NOMO-1 treated with dmso at 0.1 percent for 144 hours (cell line): ENCODE results near the gene NKG7.

Source experiments
- DNase-seq: peaks from one replicate; lab custom pipeline; 2025; ENCODE audit not compliant: unreplicated experiment; lab: John Stamatoyannopoulos, UW

Gene NKG7

DNA sequence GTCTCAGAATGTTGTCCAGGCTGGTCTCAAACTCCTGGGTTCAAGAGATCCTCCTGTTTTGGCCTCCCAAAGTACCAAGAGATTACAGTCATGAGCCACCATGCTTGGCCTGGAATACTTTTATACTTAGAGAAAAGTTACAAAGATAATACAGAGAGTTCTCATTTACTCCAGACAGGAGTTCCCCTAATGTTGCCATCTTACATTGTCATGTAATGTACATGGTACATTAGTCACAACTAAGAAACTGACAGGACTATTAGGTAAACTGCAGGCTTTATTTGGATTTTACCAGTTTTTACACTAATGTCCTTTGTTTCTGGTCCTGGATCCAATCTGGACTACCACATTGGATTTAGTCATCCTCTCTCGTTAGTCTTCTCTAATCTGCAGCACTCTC, 20.2 kb upstream of the NKG7 start:
- DNase-seq = no peak

DNA sequence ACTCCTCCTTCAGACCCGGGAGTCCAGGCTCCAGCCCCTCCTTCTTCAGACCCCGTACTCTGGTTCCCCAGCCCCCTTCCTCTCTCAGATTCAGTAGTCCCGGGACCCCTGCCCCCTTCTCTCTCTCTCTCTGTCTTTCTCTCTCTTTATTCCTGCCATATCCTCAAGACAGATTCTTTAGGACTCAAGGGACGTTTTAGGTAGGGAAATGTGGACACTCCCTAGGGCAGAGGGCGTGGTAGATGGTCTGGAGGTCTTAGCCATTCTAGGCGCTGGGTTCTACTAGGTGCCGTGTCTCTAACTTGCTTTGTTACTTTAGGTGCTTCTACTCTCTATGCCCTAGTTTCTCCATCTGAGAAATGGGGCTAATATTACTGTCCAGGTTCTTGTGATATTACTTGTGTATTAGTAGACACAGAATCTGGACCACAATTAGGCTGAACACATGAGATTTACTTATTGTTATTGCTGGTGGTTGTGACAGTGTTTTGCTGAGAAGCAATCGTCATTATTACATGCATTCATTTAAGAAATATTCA, 18.7 kb upstream of the NKG7 start:
- no peak for DNase-seq

DNA sequence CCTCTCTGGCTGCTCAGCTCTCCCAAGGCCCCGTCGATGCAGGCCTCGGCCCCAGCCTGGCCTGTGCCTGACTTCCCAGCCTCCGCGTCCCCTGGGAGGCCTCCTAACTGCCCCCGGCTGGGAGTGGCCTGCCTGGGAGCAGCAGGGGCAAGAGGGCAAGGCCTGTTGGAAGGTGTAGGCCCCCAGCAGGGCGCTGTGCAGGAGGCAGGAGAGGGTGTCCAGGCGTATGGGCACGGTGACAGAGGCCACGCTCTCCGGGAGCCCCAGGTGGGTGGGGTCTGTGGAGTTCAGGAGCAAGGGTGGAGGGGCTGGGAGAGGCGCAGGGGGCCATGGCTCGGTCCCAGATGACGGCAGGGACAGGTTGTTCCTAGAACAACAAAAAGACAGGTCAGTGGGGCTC, 16.7 kb upstream of the NKG7 start:
- DNase-seq = no peak

DNA sequence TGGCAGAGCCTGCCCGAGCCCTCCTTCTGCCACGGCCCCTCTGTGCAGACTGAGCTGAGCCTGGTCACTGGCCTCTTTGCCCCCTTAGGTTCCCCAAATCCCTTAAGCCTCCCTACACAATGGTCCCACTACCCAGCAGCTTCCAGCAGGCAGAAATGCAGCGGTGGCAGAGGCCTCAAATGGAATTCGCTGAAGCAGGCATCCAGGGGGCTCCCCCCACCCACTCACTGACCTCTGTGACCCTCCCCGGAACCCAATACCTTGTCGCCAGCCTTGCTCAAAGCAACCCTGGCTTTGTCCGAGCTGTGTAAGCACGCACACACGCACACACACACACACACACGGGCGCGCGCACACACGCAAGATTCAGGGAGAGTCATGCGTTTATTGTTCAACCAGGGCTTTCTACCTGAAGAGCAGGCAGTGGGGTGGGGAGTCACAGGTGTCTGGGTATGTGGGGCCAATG, 15.5 kb upstream of the NKG7 start, which contains the start of gene LIM2:
TSS of gene LIM2 (minus strand) at position 51 of the 466 bp plus-strand sequence. CDS start 531 bp downstream, outside the sequence.
- no peak for DNase-seq

DNA sequence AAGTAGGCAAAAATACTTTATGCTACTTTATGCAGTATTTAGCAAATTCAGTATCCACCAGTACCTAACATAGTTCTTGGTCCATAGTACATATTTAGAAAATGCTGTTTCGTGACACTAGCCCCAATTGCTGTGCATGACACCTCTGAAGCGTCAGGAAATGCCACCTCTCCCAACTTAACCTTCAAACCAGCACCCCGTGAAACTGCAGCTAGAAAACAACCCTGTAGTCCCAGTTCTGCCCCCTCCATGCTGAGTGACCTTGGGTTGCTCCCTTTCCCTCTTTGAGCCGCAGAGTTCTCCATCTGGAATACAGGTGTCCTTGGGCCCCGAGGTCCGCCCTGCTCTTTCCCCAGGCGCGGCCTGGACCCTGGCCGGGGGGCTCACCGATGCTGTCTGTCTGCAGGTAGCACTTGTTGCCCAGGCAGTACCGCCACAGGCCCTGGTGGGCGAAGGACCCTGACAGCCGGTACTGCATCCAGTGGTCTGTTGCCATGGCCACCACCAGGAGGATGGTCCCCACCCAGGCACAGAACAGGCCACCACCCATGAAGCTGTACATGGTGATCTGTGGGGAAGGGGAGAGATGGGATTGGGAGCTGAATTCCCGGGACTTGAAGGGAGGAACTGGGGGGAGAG, 14.5 kb upstream of the NKG7 start:
- DNase-seq = no peak

DNA sequence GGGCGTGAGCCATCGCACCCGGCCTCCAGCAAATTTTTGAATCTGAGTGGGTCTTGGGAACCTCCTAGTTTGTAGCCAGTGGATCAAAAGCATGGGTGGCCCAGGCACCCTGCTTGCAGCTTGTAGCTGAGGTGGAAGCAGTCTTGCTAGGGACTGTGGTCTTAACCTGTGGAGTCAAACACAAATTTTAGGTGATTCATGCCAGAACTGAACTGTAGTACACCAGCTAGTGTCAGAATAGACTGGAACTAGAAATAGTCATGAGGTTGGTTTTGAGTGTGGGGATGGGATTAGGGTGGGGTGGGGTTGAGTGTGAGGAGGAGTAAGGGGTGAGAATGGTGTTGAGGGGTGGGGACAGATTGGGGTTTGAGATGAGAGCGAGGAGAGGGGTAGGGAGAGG, 9.6 kb upstream of the NKG7 start:
- DNase-seq = no peak

DNA sequence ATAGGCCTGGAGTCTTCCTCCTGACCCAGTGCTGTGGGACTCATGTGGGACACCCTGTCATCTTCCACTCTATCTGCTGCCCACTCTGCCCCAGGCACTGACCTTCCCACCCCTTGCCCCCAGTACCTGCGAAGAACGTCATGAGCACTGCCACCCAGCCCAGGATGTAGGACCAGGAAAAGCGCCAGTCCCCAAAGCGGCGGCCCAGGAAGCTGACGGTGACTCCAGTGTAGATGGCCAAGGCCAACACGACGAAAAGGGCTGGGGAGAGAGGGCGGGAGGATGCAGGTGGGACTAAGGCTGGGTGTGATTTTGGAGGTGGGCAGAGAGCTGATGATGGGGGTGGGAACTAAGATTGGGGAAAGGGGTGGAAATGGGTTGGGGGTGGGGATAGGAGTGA, 7.9 kb upstream of the NKG7 start:
- no peak for DNase-seq

DNA sequence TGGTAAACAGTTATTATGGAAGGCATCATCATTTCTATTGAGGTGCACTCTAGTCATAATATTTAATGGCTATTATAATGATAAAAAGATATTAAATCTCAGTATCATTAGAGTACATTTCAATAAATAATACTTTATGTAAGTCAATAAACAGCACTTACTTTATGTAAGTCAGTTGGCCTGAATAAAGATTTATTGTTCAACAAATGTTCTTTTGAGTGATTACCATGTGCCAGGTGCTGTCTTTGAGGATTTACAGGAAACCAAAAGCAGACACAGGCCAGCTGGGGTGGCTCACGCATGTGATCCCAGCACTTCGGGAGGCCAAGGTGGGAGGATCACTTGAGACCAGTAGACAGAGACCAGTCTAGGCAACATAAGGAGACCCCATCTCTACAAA, 5.0 kb upstream of the NKG7 start:
- DNase-seq = no peak

DNA sequence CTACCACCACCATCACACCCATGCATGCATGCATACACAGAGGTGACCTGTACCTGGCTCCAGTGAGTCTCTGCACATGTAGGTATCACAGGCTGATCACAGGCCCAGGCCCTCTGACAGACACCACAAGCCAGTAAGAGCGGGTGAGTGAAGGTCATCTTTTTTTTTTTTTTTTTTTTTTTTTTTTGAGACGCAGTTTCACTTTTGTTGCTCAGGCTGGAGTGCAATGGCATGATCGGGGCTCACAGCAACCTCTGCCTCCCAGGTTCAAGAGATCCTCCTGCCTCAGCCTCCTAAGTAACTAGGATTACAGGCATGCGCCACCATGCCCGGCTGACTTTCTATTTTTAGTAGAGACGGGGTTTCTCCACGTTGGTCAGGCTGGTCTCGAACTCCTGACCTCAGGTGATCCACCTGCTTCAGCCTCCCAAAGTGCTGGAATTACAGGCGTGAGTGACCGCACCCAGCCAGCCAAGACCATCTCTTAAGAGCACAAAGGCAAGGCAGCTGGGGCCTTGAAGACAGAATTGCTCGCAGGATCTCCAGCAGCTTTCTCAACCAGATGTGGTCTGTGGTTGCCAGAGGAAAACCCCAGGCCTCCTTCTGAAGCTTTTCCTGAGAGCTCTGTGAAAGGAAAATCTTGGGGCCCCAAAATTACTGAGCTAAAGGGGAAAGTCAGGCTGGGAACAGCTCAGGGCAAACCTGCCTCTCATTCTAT, 3.2 kb upstream of the NKG7 start:
- DNase-seq = no peak

DNA sequence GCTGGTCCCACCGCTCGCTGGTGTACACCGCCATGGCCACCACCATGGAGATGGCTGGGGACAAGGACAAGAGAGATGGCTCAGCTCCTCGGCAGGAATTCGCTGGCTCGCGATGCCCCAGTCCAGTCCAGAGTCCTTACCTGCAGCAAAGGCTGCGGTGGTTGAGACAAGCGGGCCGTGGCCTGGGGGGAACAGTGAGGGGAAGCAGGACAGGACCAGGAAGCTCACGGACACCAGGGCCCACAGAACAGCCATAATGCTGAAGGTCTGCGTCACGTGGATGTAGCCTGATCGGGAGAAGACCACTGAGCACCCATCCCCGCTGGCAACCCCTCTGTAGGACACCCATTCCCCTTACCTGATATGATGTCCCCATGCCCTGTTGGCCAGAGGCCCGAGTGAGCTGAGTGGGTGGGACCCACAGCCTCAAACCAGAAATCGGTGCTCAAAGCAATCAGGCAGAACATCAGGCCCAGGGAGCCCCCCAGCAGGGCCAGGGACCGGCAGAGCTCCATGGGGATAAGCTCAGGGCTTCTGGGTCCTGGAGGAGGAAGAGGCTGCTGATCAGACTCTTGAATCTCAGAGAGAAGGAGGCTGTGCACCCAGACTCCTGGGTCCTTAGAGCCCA, 319 bp downstream of the NKG7 start:
- DNase-seq = no peak

DNA sequence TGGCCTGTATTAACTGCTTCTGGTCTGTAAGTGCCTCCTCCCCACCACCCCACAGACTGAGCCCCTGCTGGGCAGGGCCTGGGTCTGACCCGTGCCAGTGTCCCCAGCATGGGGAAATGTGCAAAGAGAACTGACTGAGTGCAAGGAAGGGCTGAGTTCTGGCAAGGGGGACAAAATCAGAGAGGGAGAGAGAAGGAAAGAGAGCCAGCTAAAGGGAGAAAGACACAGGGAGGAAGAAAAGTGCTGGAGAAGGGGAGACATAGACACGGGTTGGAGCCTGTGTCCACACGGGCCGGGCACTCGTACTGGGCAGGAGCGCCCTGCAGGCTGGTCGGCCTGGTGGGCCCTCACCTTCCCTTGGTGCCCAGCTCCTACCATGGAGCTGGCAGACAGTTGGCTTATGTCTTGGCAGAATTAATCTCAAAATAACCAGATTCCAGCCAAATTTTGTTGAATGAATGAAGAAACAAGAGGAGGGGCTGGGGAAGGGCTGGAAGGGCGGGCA, 1.2 kb downstream of the NKG7 start:
- DNase-seq = no peak

DNA sequence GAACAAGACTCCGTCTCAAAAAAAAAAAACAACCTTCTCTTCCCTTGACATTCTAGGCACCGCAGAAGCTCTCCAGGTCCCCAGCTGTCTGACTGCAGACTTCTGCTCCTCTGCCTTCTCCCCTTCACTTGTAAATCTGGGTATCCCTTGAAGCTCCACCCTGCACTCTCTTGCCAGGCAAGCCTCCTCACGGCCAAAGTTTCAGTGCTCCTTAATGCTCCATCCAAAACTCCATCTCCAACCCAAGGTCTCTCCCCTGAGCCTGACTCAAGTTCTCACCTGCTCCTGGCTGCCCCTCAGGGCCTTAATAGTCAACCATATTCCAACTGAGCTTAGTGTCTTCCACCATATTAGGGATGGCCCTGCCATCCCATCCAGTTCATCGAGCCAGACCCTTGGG, 2.2 kb downstream of the NKG7 start:
- DNase-seq = no peak

DNA sequence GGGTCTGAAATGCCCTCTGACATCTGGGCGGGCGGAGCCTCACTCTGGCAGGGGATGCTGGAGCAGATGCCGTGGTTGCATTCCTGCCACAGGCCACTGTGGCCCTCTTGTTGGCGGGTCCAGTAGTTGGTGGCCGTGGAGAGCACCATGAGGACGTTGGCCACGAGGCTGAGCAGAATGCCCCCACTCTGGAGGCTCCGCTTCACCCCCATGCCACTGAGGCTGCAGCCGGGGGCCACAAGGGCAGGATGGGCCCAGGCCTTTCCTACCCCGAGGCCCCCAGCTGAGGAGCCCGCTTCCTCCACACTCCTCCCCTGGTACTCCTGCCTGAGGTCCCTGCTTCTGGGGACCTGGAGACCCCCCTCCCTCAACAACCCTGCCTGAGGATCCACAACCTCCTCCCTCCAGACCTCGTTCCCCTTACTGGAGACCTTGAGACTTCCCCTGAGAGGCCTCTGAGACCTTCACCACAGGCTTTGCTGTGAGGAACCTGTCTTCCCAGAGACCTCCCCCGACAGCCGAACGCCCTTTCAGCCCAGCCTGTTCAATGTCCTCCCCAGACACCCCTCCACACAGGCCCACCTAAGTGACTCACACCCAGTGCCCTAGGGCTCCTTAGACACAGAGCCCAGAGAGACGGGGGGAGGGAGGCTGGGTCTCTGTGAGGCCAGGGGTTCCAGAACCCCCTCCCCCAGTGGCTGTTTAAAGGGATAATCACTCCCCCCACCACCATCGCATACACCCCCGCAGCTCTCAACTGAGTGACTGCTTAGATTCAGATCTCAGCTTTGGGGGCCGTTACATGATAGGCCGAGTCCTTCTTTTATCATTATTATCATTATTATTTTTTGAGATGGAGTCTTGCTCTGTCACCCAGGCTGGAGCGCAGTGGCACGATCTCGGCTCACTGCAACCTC, 3.8 kb downstream of the NKG7 start, which contains the start of gene CLDND2:
TSS of gene CLDND2 (minus strand) at position 638 of the 917 bp plus-strand sequence. CDS start at position 212, 426 bp downstream.
- peak; percentile 40 for DNase-seq

DNA sequence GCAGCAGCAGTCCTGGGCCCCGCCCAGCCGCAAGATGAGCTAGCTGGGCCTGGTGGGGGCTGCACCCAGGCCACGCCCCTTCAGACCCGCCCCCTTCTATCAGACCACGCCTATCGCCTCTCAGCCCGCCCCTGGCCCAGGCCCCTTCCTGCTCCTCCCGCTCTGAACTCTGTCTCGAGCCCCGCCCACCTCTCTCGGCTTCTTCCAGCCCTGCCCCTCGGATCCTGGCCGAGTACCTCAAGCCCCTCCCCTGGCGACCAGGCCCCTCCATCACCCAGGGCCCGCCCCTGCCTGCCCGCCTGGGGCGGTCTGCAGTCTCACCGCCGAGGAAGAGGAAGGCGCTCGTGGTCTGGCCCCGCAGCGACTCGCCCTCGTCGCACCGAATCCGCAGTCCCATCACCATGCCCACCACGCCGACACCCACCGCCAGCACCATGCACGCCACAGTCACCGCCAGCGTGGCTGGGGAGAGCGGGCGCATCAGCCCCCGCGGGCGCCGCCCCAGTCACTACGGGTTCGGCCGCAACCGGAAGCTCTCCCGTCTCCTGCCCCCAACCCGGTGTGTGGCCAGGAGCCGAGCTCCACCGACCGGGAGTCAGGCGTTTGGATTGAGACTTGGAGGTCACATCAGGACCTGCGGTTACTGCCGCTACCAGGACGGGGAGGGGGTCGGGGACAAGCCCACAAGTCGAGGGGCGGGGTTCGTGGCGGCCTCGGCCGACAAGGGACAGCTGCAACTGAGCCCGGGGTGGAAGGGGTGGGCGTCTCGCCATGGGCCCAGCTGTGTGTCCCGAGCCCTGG, 4.7 kb downstream of the NKG7 start:
- peak; percentile 99 for DNase-seq

DNA sequence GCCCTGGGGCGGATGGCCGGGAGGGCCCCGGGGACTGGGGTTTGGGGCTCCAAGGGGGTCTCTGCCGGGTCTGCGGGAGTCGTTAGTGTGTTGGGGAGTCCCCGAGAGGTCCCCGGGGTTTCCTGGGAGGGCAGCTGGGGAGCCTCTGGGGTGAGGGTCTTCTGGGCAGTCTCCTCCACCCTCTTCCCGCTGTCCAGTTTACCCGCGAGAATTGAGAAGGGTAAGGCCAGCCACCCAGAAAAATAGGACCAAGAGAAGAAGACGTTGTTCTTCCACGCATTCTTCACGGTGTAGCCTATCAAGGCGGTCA, 5.2 kb downstream of the NKG7 start:
- no peak for DNase-seq

DNA sequence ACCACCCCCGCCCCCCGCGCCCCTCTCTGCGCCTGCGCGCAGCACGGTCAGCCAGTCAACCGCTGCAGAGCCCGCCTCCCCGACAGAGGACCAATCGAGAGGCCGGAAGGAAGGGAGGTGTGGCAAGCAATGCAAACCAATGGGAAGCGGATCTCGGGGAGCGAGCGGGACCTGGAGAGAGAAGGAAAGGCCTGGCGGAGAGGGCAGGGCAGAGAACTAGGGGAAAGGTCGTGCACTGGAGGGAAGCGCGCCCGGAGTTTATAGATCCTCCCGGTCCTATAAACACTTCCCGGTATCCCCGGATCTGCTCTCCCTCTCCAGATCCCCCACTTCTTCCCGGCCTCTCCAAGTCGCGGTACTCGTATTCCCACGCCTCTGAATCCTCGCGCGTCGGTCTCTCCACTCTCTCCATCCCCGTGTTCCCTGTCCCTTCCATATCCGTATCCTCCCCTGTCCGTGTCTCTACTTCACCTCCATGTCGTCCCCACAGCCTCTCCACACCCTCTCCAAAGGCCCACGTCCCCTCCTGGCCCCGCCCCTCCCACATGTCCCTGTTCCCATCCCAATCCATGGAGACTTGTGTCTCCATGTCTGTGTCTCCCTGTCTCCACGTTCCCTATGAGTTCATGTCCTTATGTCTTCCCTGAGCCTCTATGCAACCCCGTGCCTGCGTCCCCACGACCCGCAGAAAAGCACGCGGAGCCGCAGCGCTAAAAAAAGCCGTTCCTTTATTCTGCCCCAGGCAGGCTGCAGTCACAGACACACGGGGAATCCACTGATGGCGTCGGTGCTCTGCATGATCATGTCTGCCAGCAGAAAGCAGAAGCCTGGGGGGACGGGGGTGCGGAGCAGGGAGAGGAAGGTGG, 5.8 kb downstream of the NKG7 start:
- peak; percentile 98 for DNase-seq

DNA sequence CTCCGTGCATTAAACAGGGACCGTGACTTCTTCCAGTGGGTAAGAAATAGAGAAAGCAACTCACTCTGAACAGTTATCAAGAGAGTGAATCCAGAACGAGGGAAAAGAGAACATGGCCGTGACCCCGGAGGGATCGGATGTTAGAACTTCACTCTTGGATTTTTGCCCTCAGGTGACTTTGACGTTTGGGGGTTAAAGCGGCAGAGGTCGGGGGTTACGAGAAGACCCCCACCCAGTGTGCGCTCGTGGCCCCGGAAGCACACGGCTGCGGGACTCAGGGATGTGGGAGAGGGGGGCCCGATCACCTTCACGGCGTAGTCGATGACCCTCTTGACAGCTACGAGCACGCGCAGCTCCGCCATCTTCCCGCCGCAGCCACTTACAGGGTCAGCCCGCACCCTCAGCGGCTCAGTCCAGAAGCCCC, 6.5 kb downstream of the NKG7 start, which contains the start of gene ETFB:
TSS of gene ETFB (minus strand) at position 424 of the 424 bp plus-strand sequence. CDS start at position 362, 62 bp downstream.
- DNase-seq = no peak

DNA sequence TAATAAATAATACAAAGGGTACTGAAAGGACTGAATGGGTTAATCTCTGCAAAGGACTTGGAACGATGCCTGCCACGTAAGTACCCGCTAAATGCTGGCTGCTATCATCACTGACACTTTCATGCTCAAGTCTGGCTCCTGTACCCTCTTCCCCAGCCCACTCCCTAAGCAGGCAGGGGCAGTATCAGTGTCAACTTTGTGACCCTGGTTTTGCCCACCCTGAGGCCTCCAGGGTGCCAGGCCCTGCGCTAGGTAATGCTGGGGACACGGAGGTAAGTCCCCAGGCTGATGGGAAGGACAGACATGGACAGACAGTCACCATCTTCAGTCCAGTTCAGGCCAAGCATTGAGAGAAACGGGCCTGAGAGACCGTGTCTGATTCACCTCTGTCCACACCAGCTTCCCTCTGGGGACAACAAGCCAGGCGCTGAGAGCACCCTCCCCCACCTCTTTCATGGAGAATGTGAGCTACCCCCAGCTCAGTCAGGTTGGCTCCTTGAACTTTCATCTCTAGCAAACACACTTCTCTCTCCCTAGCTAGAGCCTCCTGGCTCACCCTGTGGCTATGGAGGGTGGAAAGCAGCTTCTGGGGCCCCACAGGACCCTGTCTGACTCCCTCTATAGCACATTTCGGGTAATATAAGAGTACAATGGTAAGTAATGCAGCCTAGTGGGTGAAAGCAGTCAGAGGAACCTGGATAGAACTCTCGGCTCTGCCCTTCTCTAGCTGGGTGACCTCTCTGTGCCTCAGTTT, 7.1 kb downstream of the NKG7 start:
- DNase-seq = no peak
